ENCODE data around the gene CHKA. TPM values are rescaled to one million over a fixed set of nuclear protein-coding genes. Genes with fewer than 3 reads are reported as not detected.

The CHKA gene
- total and polyA plus RNA-seq, 9 of the 15 experiments (the other 6 are each of a cell fraction or from before 2014, with no cell fraction given): 3.6 to 37.0 (median 30.2) TPM

DNA sequence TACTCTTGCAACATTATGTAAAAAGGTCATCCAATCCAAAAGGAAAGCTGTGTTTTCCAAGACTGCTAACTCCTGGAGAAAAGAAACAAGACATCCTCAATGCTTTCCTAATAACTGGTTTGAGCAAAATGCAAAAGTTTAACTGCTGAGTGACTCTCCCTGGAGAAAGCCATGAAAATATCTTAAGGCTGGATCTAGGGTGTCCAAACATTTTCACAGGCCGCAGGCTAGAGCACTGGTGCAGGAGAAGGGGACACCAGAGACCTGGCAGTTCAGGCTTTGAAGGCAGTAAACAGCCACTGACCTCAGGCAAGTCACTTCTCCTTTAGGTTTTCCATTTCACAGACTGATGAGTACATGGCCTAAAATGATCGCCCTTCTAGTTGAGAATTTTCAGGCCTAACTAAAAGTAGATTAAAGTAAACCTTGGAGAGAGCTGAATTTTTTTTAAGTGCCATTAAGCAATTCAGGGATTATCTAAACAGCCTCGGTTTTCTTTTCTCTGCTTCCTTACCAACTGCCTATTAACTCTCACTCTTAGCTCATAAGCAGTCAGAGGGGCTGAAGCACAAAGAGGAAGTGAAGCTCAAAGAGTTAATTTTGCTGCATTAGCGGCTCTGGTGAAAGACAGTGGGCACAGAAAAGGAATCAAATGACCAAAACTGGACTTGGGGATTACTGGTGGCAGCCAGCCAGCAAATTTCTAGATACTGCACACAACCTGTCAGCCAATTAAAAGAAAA, 2.3 kb downstream of the CHKA start (continued):
- no peak for TF ChIP-seq CBX1 (IDR thresholded peaks at IDR 0.05; ENCODE audit: low read depth)
- TF ChIP-seq, protein P1, sequence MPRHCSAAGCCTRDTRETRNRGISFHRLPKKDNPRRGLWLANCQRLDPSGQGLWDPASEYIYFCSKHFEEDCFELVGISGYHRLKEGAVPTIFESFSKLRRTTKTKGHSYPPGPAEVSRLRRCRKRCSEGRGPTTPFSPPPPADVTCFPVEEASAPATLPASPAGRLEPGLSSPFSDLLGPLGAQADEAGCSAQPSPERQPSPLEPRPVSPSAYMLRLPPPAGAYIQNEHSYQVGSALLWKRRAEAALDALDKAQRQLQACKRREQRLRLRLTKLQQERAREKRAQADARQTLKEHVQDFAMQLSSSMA (CRISPR knock-in tag; IDR thresholded peaks at IDR 0.05): no peak
- no peak for TF ChIP-seq XRCC3 (IDR thresholded peaks at IDR 0.05)
- no peak for TF ChIP-seq YBX1 (IDR thresholded peaks at IDR 0.05)
- TF ChIP-seq POLR2AphosphoS2 (IDR thresholded peaks at IDR 0.05; ENCODE audit: low read length): no peak
- no peak for TF ChIP-seq POLR2B (IDR thresholded peaks at IDR 0.05; ENCODE audit: low read depth, partially characterized antibody)
- TF ChIP-seq ZNF253 (CRISPR knock-in tag; conservative IDR thresholded peaks at IDR 0.05): no peak
- TF ChIP-seq ELF2 (CRISPR knock-in tag; IDR thresholded peaks at IDR 0.05): no peak
- TF ChIP-seq, protein P2, sequence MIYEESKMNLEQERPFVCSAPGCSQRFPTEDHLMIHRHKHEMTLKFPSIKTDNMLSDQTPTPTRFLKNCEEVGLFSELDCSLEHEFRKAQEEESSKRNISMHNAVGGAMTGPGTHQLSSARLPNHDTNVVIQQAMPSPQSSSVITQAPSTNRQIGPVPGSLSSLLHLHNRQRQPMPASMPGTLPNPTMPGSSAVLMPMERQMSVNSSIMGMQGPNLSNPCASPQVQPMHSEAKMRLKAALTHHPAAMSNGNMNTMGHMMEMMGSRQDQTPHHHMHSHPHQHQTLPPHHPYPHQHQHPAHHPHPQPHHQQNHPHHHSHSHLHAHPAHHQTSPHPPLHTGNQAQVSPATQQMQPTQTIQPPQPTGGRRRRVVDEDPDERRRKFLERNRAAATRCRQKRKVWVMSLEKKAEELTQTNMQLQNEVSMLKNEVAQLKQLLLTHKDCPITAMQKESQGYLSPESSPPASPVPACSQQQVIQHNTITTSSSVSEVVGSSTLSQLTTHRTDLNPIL (CRISPR knock-in tag; IDR thresholded peaks at IDR 0.05): no peak
- TF ChIP-seq RAD51 (IDR thresholded peaks at IDR 0.05; ENCODE audit: borderline replicate concordance, low read depth): no peak
- TF ChIP-seq, protein P3, sequence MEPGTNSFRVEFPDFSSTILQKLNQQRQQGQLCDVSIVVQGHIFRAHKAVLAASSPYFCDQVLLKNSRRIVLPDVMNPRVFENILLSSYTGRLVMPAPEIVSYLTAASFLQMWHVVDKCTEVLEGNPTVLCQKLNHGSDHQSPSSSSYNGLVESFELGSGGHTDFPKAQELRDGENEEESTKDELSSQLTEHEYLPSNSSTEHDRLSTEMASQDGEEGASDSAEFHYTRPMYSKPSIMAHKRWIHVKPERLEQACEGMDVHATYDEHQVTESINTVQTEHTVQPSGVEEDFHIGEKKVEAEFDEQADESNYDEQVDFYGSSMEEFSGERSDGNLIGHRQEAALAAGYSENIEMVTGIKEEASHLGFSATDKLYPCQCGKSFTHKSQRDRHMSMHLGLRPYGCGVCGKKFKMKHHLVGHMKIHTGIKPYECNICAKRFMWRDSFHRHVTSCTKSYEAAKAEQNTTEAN (CRISPR knock-in tag; IDR thresholded peaks at IDR 0.05): no peak
- TF ChIP-seq, protein P4, sequence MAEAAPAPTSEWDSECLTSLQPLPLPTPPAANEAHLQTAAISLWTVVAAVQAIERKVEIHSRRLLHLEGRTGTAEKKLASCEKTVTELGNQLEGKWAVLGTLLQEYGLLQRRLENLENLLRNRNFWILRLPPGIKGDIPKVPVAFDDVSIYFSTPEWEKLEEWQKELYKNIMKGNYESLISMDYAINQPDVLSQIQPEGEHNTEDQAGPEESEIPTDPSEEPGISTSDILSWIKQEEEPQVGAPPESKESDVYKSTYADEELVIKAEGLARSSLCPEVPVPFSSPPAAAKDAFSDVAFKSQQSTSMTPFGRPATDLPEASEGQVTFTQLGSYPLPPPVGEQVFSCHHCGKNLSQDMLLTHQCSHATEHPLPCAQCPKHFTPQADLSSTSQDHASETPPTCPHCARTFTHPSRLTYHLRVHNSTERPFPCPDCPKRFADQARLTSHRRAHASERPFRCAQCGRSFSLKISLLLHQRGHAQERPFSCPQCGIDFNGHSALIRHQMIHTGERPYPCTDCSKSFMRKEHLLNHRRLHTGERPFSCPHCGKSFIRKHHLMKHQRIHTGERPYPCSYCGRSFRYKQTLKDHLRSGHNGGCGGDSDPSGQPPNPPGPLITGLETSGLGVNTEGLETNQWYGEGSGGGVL (CRISPR knock-in tag; IDR thresholded peaks at IDR 0.05): no peak
- TF ChIP-seq TARDBP (IDR thresholded peaks at IDR 0.05): no peak
- TF ChIP-seq FOS (IDR thresholded peaks at IDR 0.05; ENCODE audit: extremely low read depth, insufficient read length): no peak
- no peak for TF ChIP-seq BRD9 (IDR thresholded peaks at IDR 0.05; ENCODE audit: low read depth, partially characterized antibody)
- TF ChIP-seq SMC3 (conservative IDR thresholded peaks at IDR 0.05; ENCODE audit: insufficient read depth, low read depth, low read length): no peak
- TF ChIP-seq, protein P5, sequence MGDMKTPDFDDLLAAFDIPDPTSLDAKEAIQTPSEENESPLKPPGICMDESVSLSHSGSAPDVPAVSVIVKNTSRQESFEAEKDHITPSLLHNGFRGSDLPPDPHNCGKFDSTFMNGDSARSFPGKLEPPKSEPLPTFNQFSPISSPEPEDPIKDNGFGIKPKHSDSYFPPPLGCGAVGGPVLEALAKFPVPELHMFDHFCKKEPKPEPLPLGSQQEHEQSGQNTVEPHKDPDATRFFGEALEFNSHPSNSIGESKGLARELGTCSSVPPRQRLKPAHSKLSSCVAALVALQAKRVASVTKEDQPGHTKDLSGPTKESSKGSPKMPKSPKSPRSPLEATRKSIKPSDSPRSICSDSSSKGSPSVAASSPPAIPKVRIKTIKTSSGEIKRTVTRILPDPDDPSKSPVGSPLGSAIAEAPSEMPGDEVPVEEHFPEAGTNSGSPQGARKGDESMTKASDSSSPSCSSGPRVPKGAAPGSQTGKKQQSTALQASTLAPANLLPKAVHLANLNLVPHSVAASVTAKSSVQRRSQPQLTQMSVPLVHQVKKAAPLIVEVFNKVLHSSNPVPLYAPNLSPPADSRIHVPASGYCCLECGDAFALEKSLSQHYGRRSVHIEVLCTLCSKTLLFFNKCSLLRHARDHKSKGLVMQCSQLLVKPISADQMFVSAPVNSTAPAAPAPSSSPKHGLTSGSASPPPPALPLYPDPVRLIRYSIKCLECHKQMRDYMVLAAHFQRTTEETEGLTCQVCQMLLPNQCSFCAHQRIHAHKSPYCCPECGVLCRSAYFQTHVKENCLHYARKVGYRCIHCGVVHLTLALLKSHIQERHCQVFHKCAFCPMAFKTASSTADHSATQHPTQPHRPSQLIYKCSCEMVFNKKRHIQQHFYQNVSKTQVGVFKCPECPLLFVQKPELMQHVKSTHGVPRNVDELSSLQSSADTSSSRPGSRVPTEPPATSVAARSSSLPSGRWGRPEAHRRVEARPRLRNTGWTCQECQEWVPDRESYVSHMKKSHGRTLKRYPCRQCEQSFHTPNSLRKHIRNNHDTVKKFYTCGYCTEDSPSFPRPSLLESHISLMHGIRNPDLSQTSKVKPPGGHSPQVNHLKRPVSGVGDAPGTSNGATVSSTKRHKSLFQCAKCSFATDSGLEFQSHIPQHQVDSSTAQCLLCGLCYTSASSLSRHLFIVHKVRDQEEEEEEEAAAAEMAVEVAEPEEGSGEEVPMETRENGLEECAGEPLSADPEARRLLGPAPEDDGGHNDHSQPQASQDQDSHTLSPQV (IDR thresholded peaks at IDR 0.05): 0 out of 2 replicates have a peak, but pooled peaks have one; percentile 4
- TF ChIP-seq RNF2 (IDR thresholded peaks at IDR 0.05): no peak
